ENCODE measurements around the gene USP36.
A peak's percentile ranks its signal among the peaks of the same experiment; 100 is the strongest.
"Not testable (repeated sequence)": the region's sequence is repeated elsewhere in the genome, so short reads cannot be mapped to it uniquely, and the experiment has no call there.

USP36 gene

DNA sequence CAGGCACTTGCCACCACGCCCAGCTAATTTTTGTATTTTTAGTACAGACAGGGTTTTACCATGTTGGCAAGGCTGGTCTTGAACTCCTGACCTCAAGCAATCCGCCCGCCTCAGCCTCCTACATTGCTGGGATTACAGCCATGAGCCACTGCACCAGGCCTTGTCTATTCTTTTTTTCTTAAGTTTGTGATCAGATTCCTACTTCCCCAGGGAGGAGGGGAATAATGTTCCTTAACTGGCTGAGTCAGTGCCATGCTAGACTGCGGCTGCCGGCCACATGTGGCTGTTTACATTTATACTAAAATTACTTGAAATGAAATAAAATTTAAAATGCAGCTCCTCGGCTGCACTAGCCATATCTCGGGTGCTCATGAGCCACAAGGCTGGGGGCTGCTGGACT is 27.8 kb upstream of the USP36 start:
- Histone ChIP-seq H3F3A (ENCODE audit: control insufficient read depth, insufficient read depth) (no peaks in the 10 kb centered on the region), H3K27me3 (ENCODE audit: control insufficient read depth, low read length) (peaks cover 19% of the 10 kb centered on the region; the same call in 1 of the 2 replicates), H4K20me1 (ENCODE audit: control insufficient read depth, insufficient read depth, low read depth, low read length) (no peaks in the 10 kb centered on the region), H3K4me3 (ENCODE audit: low read length) (no peak overlapping the region), H3K79me2 (ENCODE audit: control insufficient read depth, low read length) (no peaks in the 10 kb centered on the region), H3K4me1 (ENCODE audit: control insufficient read depth, low read length) (no peaks in the 10 kb centered on the region), H3K4me2 (ENCODE audit: low read length) (no peak overlapping the region), H3K9me3 (ENCODE audit: control insufficient read depth, insufficient read depth, low read length) (no peaks in the 10 kb centered on the region), H3K9me2 (replicated peaks; ENCODE audit: control insufficient read depth, low read length) (no peaks in the 10 kb centered on the region), H3K36me3 (ENCODE audit: control insufficient read depth, low read length) (no peaks in the 10 kb centered on the region), H3K27ac (ENCODE audit: low read depth, low read length) (no peak overlapping the region)
- TF ChIP-seq CTCF (IDR thresholded peaks at IDR 0.05; ENCODE audit: low read depth, low read length, poor library complexity, severe bottlenecking) (no peak), EZH2phosphoT487 (IDR thresholded peaks at IDR 0.05; ENCODE audit: borderline replicate concordance, low read length) (no peak)

DNA sequence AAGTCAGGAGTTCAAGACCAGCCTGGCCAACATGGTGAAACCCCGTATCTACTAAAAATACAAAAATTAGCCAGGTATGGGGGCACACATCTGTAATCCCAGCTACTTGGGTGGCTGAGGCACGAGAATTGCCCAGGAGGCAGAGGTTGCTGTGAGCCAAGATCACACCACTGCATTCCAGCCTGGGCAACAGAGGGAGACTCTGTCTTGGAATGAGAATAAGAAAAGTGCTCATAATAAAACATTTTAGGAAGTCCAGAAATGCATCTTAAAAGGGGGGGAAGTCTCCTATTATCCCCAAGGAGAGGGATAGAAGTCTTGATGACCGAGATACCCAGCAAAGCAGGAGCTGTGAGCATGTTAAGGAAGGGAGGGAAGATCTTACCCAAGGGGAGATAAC is 26.4 kb upstream of the USP36 start:
- not testable (repeated sequence) for H3K79me2 ChIP-seq (ENCODE audit: control insufficient read depth, low read length); H3K36me3 ChIP-seq (ENCODE audit: control insufficient read depth, low read length); H3K4me2 ChIP-seq (ENCODE audit: low read length)

DNA sequence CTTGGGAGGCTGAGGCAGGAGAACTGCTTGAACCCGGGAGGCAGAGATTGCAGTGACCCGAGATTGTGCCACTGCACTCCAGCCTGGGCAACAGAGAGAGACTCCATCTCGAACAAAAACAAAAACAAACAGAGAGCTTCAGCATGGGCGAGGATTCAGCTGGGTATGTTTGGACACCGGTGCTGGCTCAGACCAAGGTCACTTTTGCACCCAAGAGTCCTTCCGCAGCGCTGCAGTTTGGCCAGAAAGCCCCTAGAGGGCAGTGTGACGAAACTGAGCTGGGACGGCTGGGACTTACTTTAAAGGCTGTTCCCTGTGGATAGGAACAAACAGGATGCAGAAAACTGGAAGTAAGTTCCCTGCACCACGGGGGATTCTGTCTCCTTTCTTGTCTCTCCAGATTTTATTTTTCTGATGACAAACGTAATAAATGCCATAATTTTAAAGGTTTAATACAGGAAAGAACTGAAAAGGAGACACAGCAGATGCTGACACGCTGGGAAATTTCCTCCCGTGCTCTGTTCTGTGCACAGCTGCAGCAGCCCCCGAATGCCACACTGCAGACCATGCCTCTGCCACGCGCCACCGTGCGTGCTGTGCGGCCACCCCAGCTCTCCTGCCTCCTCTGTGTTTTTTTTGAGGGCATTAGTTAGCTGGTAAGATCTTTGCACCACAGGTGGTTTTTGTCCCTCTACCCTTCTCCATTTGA is 25.2 kb upstream of the USP36 start:
- peaks cover 19% of the 10 kb centered on the region; the same call in 1 of the 2 replicates for H3K27me3 ChIP-seq (ENCODE audit: control insufficient read depth, low read length)
- H3K9me3 ChIP-seq (ENCODE audit: control insufficient read depth, insufficient read depth, low read length): no peaks in the 10 kb centered on the region
- no peaks in the 10 kb centered on the region for H3K36me3 ChIP-seq (ENCODE audit: control insufficient read depth, low read length)
- no peak overlapping the region for H3K4me3 ChIP-seq (ENCODE audit: low read length)
- no peaks in the 10 kb centered on the region for H3K79me2 ChIP-seq (ENCODE audit: control insufficient read depth, low read length)
- no peak overlapping the region for H3K27ac ChIP-seq (ENCODE audit: low read depth, low read length)
- no peaks in the 10 kb centered on the region for H3K9me2 ChIP-seq (replicated peaks; ENCODE audit: control insufficient read depth, low read length)
- TF ChIP-seq CTCF (IDR thresholded peaks at IDR 0.05; ENCODE audit: low read depth, low read length, poor library complexity, severe bottlenecking) (peak; percentile 82), EZH2phosphoT487 (IDR thresholded peaks at IDR 0.05; ENCODE audit: borderline replicate concordance, low read length) (no peak)
- no peaks in the 10 kb centered on the region for H3F3A ChIP-seq (ENCODE audit: control insufficient read depth, insufficient read depth)
- H3K4me1 ChIP-seq (ENCODE audit: control insufficient read depth, low read length): no peaks in the 10 kb centered on the region
- no peaks in the 10 kb centered on the region for H4K20me1 ChIP-seq (ENCODE audit: control insufficient read depth, insufficient read depth, low read depth, low read length)
- H3K4me2 ChIP-seq (ENCODE audit: low read length): no peak overlapping the region

More for the DNA sequence above, 26.4 kb upstream of the USP36 start:
- H3K27ac ChIP-seq (ENCODE audit: low read depth, low read length); H3K4me3 ChIP-seq (ENCODE audit: low read length); H3K9me3 ChIP-seq (ENCODE audit: control insufficient read depth, insufficient read depth, low read length); H3F3A ChIP-seq (ENCODE audit: control insufficient read depth, insufficient read depth); H4K20me1 ChIP-seq (ENCODE audit: control insufficient read depth, insufficient read depth, low read depth, low read length); H3K4me1 ChIP-seq (ENCODE audit: control insufficient read depth, low read length); H3K9me2 ChIP-seq (replicated peaks; ENCODE audit: control insufficient read depth, low read length): not testable (repeated sequence)
- H3K27me3 ChIP-seq (ENCODE audit: control insufficient read depth, low read length): peaks cover 19% of the 10 kb centered on the region; the same call in 1 of the 2 replicates

DNA sequence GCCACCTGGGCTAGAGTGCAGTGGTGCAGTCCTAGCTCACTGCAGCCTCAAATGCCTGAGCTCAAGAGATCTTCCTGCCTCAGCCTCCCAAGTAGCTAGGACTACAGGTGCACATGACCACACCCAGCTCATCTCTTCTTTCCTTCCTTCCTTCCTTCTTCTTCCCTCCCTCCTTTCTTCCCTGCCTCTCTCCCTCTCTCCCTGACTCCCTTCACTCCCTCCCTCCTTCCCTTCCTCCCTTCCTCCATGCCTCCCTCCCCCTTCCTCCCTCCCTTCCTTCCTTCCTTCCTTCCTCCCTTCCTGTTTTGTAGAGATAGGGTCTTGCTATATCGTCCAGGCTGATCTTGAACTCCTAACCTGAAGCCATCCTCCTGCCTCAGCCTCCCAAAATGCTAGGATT is 23.5 kb upstream of the USP36 start:
- Histone ChIP-seq H3K9me2 (replicated peaks; ENCODE audit: control insufficient read depth, low read length) (no peaks in the 10 kb centered on the region), H3K9me3 (ENCODE audit: control insufficient read depth, insufficient read depth, low read length) (no peaks in the 10 kb centered on the region), H3K27me3 (ENCODE audit: control insufficient read depth, low read length) (peaks cover 19% of the 10 kb centered on the region; the same call in 1 of the 2 replicates), H3K36me3 (ENCODE audit: control insufficient read depth, low read length) (no peaks in the 10 kb centered on the region), H3K4me1 (ENCODE audit: control insufficient read depth, low read length) (no peaks in the 10 kb centered on the region), H3K4me2 (ENCODE audit: low read length) (no peak overlapping the region), H3K4me3 (ENCODE audit: low read length) (no peak overlapping the region), H3K27ac (ENCODE audit: low read depth, low read length) (no peak overlapping the region), H4K20me1 (ENCODE audit: control insufficient read depth, insufficient read depth, low read depth, low read length) (no peaks in the 10 kb centered on the region), H3F3A (ENCODE audit: control insufficient read depth, insufficient read depth) (no peaks in the 10 kb centered on the region), H3K79me2 (ENCODE audit: control insufficient read depth, low read length) (no peaks in the 10 kb centered on the region)
- TF ChIP-seq CTCF (IDR thresholded peaks at IDR 0.05; ENCODE audit: low read depth, low read length, poor library complexity, severe bottlenecking): no peak
